KG1 (cell line): Measurements from ENCODE around the gene OR9A2.

Experiments used
- DNase-seq: peaks from one replicate; lab custom pipeline; 2025; lab: John Stamatoyannopoulos, UW

OR9A2 gene

GRCh38 chr7:143027032-143027431 lies at the start of gene OR9A2:
Gene OR9A2 (minus strand): TSS chr7:143027132. CDS start chr7:143027132, 0 bp downstream.
- no peak for DNase-seq

- DNase-seq = no peak
These were observed 47.2 kb upstream of the OR9A2 start for GRCh38 chr7:143074141-143074540.

- DNase-seq = no peak
These were observed 46.6 kb upstream of the OR9A2 start for GRCh38 chr7:143073556-143073955.

- DNase-seq = no peak
These were observed 43.1 kb upstream of the OR9A2 start for GRCh38 chr7:143069912-143070500.

- DNase-seq = no peak
These were observed 41.5 kb upstream of the OR9A2 start for GRCh38 chr7:143068446-143068845.

- no peak for DNase-seq
These were observed 36.8 kb upstream of the OR9A2 start for GRCh38 chr7:143063741-143064140.

- no peak for DNase-seq
These were observed 28.8 kb upstream of the OR9A2 start for GRCh38 chr7:143055754-143056153.

GRCh38 chr7:143054621-143055020 lies 27.7 kb upstream of the OR9A2 start:
- no peak for DNase-seq

GRCh38 chr7:143052041-143052440 lies 25.1 kb upstream of the OR9A2 start, which contains the start of gene OR6V1:
Gene OR6V1 (plus strand): TSS chr7:143052341. CDS start chr7:143052341, 0 bp downstream.
- DNase-seq = no peak

- no peak for DNase-seq
These were observed 24.0 kb upstream of the OR9A2 start for GRCh38 chr7:143050931-143051330.

GRCh38 chr7:143049362-143049761 lies 22.4 kb upstream of the OR9A2 start:
- DNase-seq = no peak

GRCh38 chr7:143048827-143049226 lies 21.9 kb upstream of the OR9A2 start:
- no peak for DNase-seq

GRCh38 chr7:143047326-143047725 lies 20.4 kb upstream of the OR9A2 start:
- DNase-seq = no peak

GRCh38 chr7:143046426-143046851 lies 19.5 kb upstream of the OR9A2 start:
- DNase-seq = no peak

- no peak for DNase-seq
These were observed 16.5 kb upstream of the OR9A2 start for GRCh38 chr7:143043391-143043790.

GRCh38 chr7:143042790-143043271 lies 15.9 kb upstream of the OR9A2 start:
- no peak for DNase-seq

GRCh38 chr7:143042159-143042789 lies 15.3 kb upstream of the OR9A2 start:
- no peak for DNase-seq

- no peak for DNase-seq
These were observed 14.4 kb upstream of the OR9A2 start for GRCh38 chr7:143041346-143041745.

GRCh38 chr7:143040209-143040715 lies 13.3 kb upstream of the OR9A2 start:
- DNase-seq = no peak

- no peak for DNase-seq
These were observed 11.7 kb upstream of the OR9A2 start for GRCh38 chr7:143038635-143039034.

GRCh38 chr7:143027683-143028082 lies 751 bp upstream of the OR9A2 start:
- no peak for DNase-seq

GRCh38 chr7:143025371-143025770 lies 1.6 kb downstream of the OR9A2 start:
- DNase-seq = no peak

GRCh38 chr7:143023047-143023446 lies 3.9 kb downstream of the OR9A2 start:
- no peak for DNase-seq

- no peak for DNase-seq
These were observed 8.0 kb downstream of the OR9A2 start for GRCh38 chr7:143018931-143019330.
